Measurements from ENCODE around the gene AXIN1.

DNA sequence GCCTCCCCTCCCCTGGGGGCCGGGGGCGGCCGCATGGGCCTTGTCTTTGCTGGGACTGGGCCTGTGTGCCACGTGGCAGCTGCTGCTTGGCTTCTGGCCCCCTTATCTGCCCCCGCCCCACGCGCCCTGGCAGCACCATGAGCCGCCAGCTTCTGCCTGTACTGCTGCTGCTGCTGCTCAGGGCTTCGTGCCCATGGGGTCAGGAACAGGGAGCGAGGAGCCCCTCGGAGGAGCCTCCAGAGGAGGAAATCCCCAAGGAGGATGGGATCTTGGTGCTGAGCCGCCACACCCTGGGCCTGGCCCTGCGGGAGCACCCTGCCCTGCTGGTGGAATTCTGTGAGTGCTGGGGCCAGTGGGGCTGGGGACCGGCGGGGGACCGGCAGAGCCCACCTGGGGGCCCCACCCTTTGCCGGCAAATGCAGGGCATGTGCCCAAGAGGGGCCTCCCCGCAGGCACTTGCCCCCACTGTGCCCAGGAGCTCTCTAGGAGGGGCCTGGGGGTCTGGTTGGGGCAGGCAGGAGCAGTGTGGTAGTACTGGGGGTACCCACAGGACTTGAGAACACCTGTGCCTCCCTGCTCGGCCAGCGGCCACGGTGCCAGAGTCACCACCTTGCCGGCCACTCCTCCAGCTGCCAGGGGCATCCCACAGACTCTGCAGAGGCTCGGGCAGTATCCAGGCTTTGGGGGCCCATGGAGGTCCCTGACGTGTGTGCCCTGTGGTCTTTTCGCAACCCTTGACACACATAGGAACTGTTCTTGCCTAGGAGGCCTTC is 69.3 kb downstream of the AXIN1 start, which contains the start of gene PDIA2:
- no peak for TF ChIP-seq POLR2AphosphoS5 (IDR thresholded peaks at IDR 0.05)
- no peak for TF ChIP-seq POLR2A (IDR thresholded peaks at IDR 0.05)

Data from breast epithelium (tissue), 3 donors.